A673 (cell line): ENCODE measurements around the gene EVA1A. TPM values are rescaled to one million over a fixed set of nuclear protein-coding genes. Genes with fewer than 3 reads are reported as not detected.

Source experiments
- BruUV-seq: library from RNA; stranded (reverse); fragments of 400-500 nt; replicated peaks from 2 replicates; lab custom pipeline; 2021; lab: Mats Ljungman, UMichigan
- CTCF ChIA-PET: fragments of 300-600 bp; sonication (Branson Sonifier 250); formaldehyde crosslinking; loops from one replicate; lab custom pipeline; 2022; ENCODE audit warnings: antibody characterized with exemption; lab: Charles Lee
- POLR2A ChIA-PET: fragments of 300-600 bp; sonication (Branson Sonifier 250); formaldehyde crosslinking; loops from one replicate; lab custom pipeline; 2022; ENCODE audit warnings: antibody characterized with exemption; ENCODE audit not compliant: low non-redundant PET; lab: Charles Lee
- DNase-seq: peaks from one replicate; pipeline ENCODE4 v3.0.0-alpha.2; 2015; ENCODE audit warnings: low spot score
- H3K27ac ChIP-seq: fragments of 200-600 bp; sonication (generic); 2 replicates; pipeline ENCODE4 v1.5.1; 2016; ENCODE audit warnings: mixed run types, low read depth, mild to moderate bottlenecking, mixed read lengths, antibody characterized with exemption, low read length; ENCODE audit not compliant: poor library complexity, severe bottlenecking
- H3K27me3 ChIP-seq: fragments of 200-600 bp; sonication (generic); replicated peaks from 2 replicates; pipeline ENCODE4 v1.6.1; 2017; ENCODE audit warnings: mixed run types, low read depth, mild to moderate bottlenecking, mixed read lengths, antibody characterized with exemption, low read length; ENCODE audit not compliant: insufficient read depth, poor library complexity
- H3K36me3 ChIP-seq: fragments of 200-600 bp; sonication (generic); 2 replicates; pipeline ENCODE4 v1.6.1; 2016; ENCODE audit warnings: mixed run types, mild to moderate bottlenecking, mixed read lengths, antibody characterized with exemption, low read length; ENCODE audit not compliant: insufficient read depth, poor library complexity, severe bottlenecking
- H3K4me1 ChIP-seq: fragments of 200-600 bp; sonication (generic); 2 replicates; pipeline ENCODE4 v1.6.1; 2017; ENCODE audit warnings: mixed run types, mild to moderate bottlenecking, mixed read lengths, antibody characterized with exemption, low read length; ENCODE audit not compliant: insufficient read depth, poor library complexity, severe bottlenecking
- H3K4me3 ChIP-seq: fragments of 200-600 bp; sonication (generic); 2 replicates; pipeline ENCODE4 v1.5.1; 2016; ENCODE audit warnings: low read depth, mixed run types, mild to moderate bottlenecking, mixed read lengths, low read length; ENCODE audit not compliant: poor library complexity, severe bottlenecking
- H3K9me3 ChIP-seq: fragments of 200-600 bp; sonication (generic); 2 replicates; pipeline ENCODE4 v1.6.1; 2016; ENCODE audit warnings: mixed run types, low read depth, mild to moderate bottlenecking, mixed read lengths, antibody characterized with exemption, low read length; ENCODE audit not compliant: poor library complexity, severe bottlenecking
- CTCF ChIP-seq: fragments of 300-800, 200-600 bp; sonication (generic); conservative IDR thresholded peaks from 2 replicates; pipeline ENCODE4 v1.5.1; 2017; ENCODE audit warnings: low read depth, mild to moderate bottlenecking, antibody characterized with exemption, low read length, moderate library complexity, mixed read lengths
- EZH2 ChIP-seq: fragments of 200-600 bp; sonication (generic); IDR thresholded peaks from 2 replicates; pipeline ENCODE4 v1.6.1; 2017; ENCODE audit warnings: borderline replicate concordance, low read depth, mild to moderate bottlenecking, mixed read lengths, antibody characterized with exemption, low read length; ENCODE audit not compliant: poor library complexity, severe bottlenecking
- intact Hi-C: fragments of 100-400 bp; cut with micrococcal nuclease; formaldehyde crosslinking; loops from one replicate; pipeline ENCODE4 v1.10.0; 2022; ENCODE audit not compliant: unreplicated experiment
- total RNA-seq: library from RNA; stranded (reverse); gene quantifications from 2 replicates; pipeline ENCODE4 v1.2.3, GENCODE V29; 2021

EVA1A gene
- total RNA-seq, 1 experiment from 2014 or later = 4.3 TPM

GRCh38 chr2:75558786-75559679 lies 1.7 kb downstream of the EVA1A start:
- no peak overlapping the region for H3K27ac ChIP-seq
- intact Hi-C loops = no loop called here
- H3K4me3 ChIP-seq = no peak overlapping the region
- DNase-seq = no peak
- no peak for TF ChIP-seq EZH2
- no peak for TF ChIP-seq CTCF
- no peaks in the 10 kb centered on the region for H3K27me3 ChIP-seq
- ChIA-PET POLR2A (no interaction called here), CTCF (no interaction called here)
- no peaks in the 10 kb centered on the region for H3K9me3 ChIP-seq
- TSS peak; percentile 19 for BruUV-seq
- H3K36me3 ChIP-seq = no peaks in the 10 kb centered on the region
- peaks cover 14% of the 10 kb centered on the region for H3K4me1 ChIP-seq

DNA sequence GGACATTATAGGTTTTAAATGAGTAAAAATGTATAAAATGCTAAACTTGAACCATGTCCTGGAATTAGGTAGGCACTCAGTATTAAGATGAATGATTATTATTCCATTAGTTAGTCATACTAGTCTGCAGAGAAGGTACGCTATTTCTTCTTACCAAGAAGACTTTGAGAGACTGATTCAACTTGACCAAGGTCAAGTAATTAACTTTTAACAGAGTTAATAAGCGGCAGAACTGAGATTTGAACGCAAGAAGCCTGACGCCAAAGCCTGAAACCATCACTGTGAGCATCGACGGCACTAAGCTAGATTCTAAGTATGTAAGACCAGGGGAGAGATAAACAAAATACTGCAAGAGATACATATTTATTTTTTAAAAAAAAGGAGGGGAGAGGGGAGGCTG lies 2.6 kb downstream of the EVA1A start:
- H3K36me3 ChIP-seq = no peaks in the 10 kb centered on the region
- no TSS peak for BruUV-seq
- no peak for DNase-seq
- peaks cover 14% of the 10 kb centered on the region for H3K4me1 ChIP-seq
- no peak for TF ChIP-seq CTCF
- no peak for TF ChIP-seq EZH2
- H3K27ac ChIP-seq = no peak overlapping the region
- H3K4me3 ChIP-seq = no peak overlapping the region
- intact Hi-C loops = no loop called here
- POLR2A ChIA-PET = no interaction called here
- no peaks in the 10 kb centered on the region for H3K9me3 ChIP-seq
- CTCF ChIA-PET = no interaction called here
- no peaks in the 10 kb centered on the region for H3K27me3 ChIP-seq

- no peaks in the 10 kb centered on the region for H3K27me3 ChIP-seq
- DNase-seq = no peak
- no peak overlapping the region for H3K4me3 ChIP-seq
- POLR2A ChIA-PET = no interaction called here
- TF ChIP-seq EZH2 = no peak
- H3K36me3 ChIP-seq = no peaks in the 10 kb centered on the region
- CTCF ChIA-PET = no interaction called here
- intact Hi-C loops = no loop called here
- peaks cover 14% of the 10 kb centered on the region for H3K4me1 ChIP-seq
- no peak overlapping the region for H3K27ac ChIP-seq
- H3K9me3 ChIP-seq = no peaks in the 10 kb centered on the region
- BruUV-seq = no TSS peak
Measured at GRCh38 chr2:75557474-75558133, 3.1 kb downstream of the EVA1A start.
